SK-N-SH (cell line): ENCODE results near the gene SLC11A1. TPM values are rescaled to one million over a fixed set of nuclear protein-coding genes. Genes with fewer than 3 reads are reported as not detected.
A peak's percentile ranks its signal among the peaks of the same experiment; 100 is the strongest.

Experiments used
- CTCF ChIA-PET: fragments of 300-600, 350-600 bp; formaldehyde crosslinking; extraction: SDS; loops from one replicate; lab custom pipeline; 2021; lab: Yijun Ruan, JAX
- POLR2A ChIA-PET: fragments of 350-600 bp; sonication (Branson Sonifier 250); formaldehyde crosslinking; extraction: SDS; loops from one replicate; lab custom pipeline; 2020; ENCODE audit warnings: antibody characterized with exemption, inconsistent platforms; lab: Yijun Ruan, JAX
- DNase-seq: peaks from one replicate; pipeline ENCODE4 v3.0.0; 2012
- H2AFZ ChIP-seq: fragments of 200-600 bp; sonication (generic); 2 replicates; pipeline ENCODE4 v1.8.1; 2016; ENCODE audit warnings: antibody characterized with exemption, mild to moderate bottlenecking, low read depth
- H3F3A ChIP-seq: fragments of 200-600 bp; sonication (generic); replicated peaks from 2 replicates; pipeline ENCODE3; 2016; ENCODE audit warnings: antibody characterized with exemption, mild to moderate bottlenecking; ENCODE audit not compliant: insufficient read depth
- H3K27ac ChIP-seq, 2 experiments: fragments of 200-500 bp in 1 of 2; fragments of 200-600 bp in 1 of 2; sonication (Bioruptor generic) in 1 of 2; sonication (generic), shearing (Covaris generic) in 1 of 2; 2 replicates each; pipeline versions ENCODE4 v1.5.1 to v1.6.1; 2014 to 2016; ENCODE audit warnings: low read depth in 2 of 2, inconsistent platforms in 1 of 2, low read length in 1 of 2, mild to moderate bottlenecking in 1 of 2, mixed read lengths in 1 of 2
- H3K27me3 ChIP-seq: fragments of 200-600 bp; sonication (generic), shearing (Covaris generic); 2 replicates; pipeline ENCODE4 v1.6.1; 2016; ENCODE audit warnings: mixed run types; ENCODE audit not compliant: insufficient read depth
- H3K36me3 ChIP-seq, 2 experiments: fragments of 200-500 bp in 1 of 2; fragments of 200-600 bp in 1 of 2; sonication (Bioruptor generic) in 1 of 2; sonication (generic) in 1 of 2; replicated peaks in 1 of 2; 2 replicates each; pipeline versions ENCODE3 to v1.5.1; 2014 to 2016; ENCODE audit warnings: low read length in 1 of 2, mild to moderate bottlenecking in 1 of 2; ENCODE audit not compliant: insufficient read depth in 2 of 2, control insufficient read depth in 1 of 2
- H3K4me1 ChIP-seq, 2 experiments: fragments of 200-500 bp in 1 of 2; fragments of 200-600 bp in 1 of 2; sonication (Bioruptor generic) in 1 of 2; sonication (generic), shearing (Covaris generic) in 1 of 2; 2 replicates each; pipeline versions ENCODE4 v1.5.1 to v1.6.1; 2014 to 2016; ENCODE audit warnings: low read depth in 1 of 2, low read length in 1 of 2, mixed run types in 1 of 2; ENCODE audit not compliant: insufficient read depth in 2 of 2, control insufficient read depth in 1 of 2
- H3K4me2 ChIP-seq: fragments of 200-600 bp; sonication (generic), shearing (Covaris generic); 2 replicates; pipeline ENCODE4 v1.6.1; 2017; ENCODE audit warnings: mixed run types
- H3K4me3 ChIP-seq, 2 experiments: fragments of 200-500 bp in 1 of 2; fragments of 200-600 bp in 1 of 2; sonication (Bioruptor generic) in 1 of 2; sonication (generic), shearing (Covaris generic) in 1 of 2; 2 replicates each; pipeline versions ENCODE4 v1.5.1 to v1.8.1; 2014 to 2016; ENCODE audit warnings: low read depth in 2 of 2, inconsistent platforms in 1 of 2, low read length in 1 of 2, mild to moderate bottlenecking in 1 of 2, mixed read lengths in 1 of 2, moderate library complexity in 1 of 2
- H3K79me2 ChIP-seq: fragments of 200-600 bp; sonication (generic); 2 replicates; pipeline ENCODE4 v1.8.1; 2017; ENCODE audit warnings: mild to moderate bottlenecking; ENCODE audit not compliant: insufficient read depth
- H3K9ac ChIP-seq: fragments of 200-600 bp; sonication (generic); 2 replicates; pipeline ENCODE4 v1.6.1; 2017; ENCODE audit warnings: mixed run types
- H3K9me2 ChIP-seq: fragments of 200-600 bp; sonication (generic); 2 replicates; pipeline ENCODE4 v1.6.1; 2017; ENCODE audit warnings: mixed run types
- H3K9me3 ChIP-seq: fragments of 200-600 bp; sonication (generic); 2 replicates; pipeline ENCODE4 v1.6.1; 2017; ENCODE audit warnings: mixed run types, mild to moderate bottlenecking, moderate library complexity
- H4K20me1 ChIP-seq: fragments of 200-600 bp; sonication (generic); 2 replicates; pipeline ENCODE4 v1.6.1; 2017; ENCODE audit warnings: mild to moderate bottlenecking, mixed run types; ENCODE audit not compliant: insufficient read depth
- FOSL2 ChIP-seq: IDR thresholded peaks from 2 replicates; pipeline ENCODE4 v1.4.0; 2012; ENCODE audit warnings: low read depth, mild to moderate bottlenecking, moderate library complexity, borderline replicate concordance
- FOXM1 ChIP-seq: IDR thresholded peaks from 2 replicates; pipeline ENCODE4 v1.4.0; 2012; ENCODE audit warnings: low read depth, mild to moderate bottlenecking
- GATA2 ChIP-seq: sonication (generic); formaldehyde crosslinking; IDR thresholded peaks from 2 replicates; pipeline ENCODE4 v1.5.0; 2020; ENCODE audit warnings: mild to moderate bottlenecking, missing genetic modification reagents
- JUND ChIP-seq: IDR thresholded peaks from 2 replicates; pipeline ENCODE4 v1.4.0; 2012
- NRF1 ChIP-seq: IDR thresholded peaks from 2 replicates; pipeline ENCODE4 v1.6.1; 2012; ENCODE audit warnings: low read depth, mild to moderate bottlenecking, low read length
- POLR2AphosphoS5 ChIP-seq: IDR thresholded peaks from 2 replicates; pipeline ENCODE4 v1.6.1; 2012; ENCODE audit warnings: low read depth, low read length
- RFX5 ChIP-seq: IDR thresholded peaks from 2 replicates; pipeline ENCODE4 v1.6.1; 2012; ENCODE audit warnings: mild to moderate bottlenecking, improper control_type of control experiment, low read length
- RXRA ChIP-seq: IDR thresholded peaks from 2 replicates; pipeline ENCODE4 v1.4.0; 2012; ENCODE audit warnings: low read depth, mild to moderate bottlenecking, borderline replicate concordance
- SIN3A ChIP-seq: IDR thresholded peaks from 2 replicates; pipeline ENCODE4 v1.6.1; 2012; ENCODE audit warnings: low read depth, mild to moderate bottlenecking, low read length, moderate library complexity, borderline replicate concordance
- SMC3 ChIP-seq: IDR thresholded peaks from 2 replicates; pipeline ENCODE4 v1.6.1; 2012; ENCODE audit warnings: low read depth, low read length, improper control_type of control experiment
- TAF1 ChIP-seq: IDR thresholded peaks from 2 replicates; pipeline ENCODE4 v1.6.1; 2012; ENCODE audit warnings: low read depth, mild to moderate bottlenecking, low read length, moderate library complexity, borderline replicate concordance
- YY1 ChIP-seq: IDR thresholded peaks from 2 replicates; pipeline ENCODE4 v1.4.0; 2012; ENCODE audit warnings: low read depth, mild to moderate bottlenecking
- WGBS: methylation state at CpG from one replicate; pipeline ENCODE4 v1.1.6; 2017; ENCODE audit warnings: low lambda C conversion rate; 5-methylcytosine and 5-hydroxymethylcytosine counted together
- polyA plus RNA-seq, 3 experiments: library from polyadenylated mRNA; depleted of rRNA; stranded (reverse); fragments of >200 nt; gene quantifications; 2 replicates each; pipeline ENCODE4 v1.2.3, GENCODE V29; 2012
- TF ChIP-seq, protein P1 (sequence below): IDR thresholded peaks from 2 replicates; pipeline ENCODE4 v1.4.0; 2012; ENCODE audit warnings: low read depth
- TF ChIP-seq, protein P2 (sequence below): fragments of 200-600 bp; sonication (generic); IDR thresholded peaks from 2 replicates; pipeline ENCODE4 v1.6.1; 2017; ENCODE audit warnings: antibody characterized with exemption, mild to moderate bottlenecking, moderate library complexity
- TF ChIP-seq, protein P3 (sequence below): fragments of 150-350 bp; IDR thresholded peaks from 2 replicates; pipeline ENCODE4 v1.6.1; 2016; ENCODE audit warnings: mild to moderate bottlenecking, low read depth, low read length
- TF ChIP-seq, protein P4 (sequence below): IDR thresholded peaks from 2 replicates; pipeline ENCODE4 v1.4.0; 2012; ENCODE audit warnings: low read depth, borderline replicate concordance

SLC11A1 gene
- polyA plus RNA-seq, 1 of the 3 experiments (the other 2 are of a cell fraction): 0.26 TPM

DNA sequence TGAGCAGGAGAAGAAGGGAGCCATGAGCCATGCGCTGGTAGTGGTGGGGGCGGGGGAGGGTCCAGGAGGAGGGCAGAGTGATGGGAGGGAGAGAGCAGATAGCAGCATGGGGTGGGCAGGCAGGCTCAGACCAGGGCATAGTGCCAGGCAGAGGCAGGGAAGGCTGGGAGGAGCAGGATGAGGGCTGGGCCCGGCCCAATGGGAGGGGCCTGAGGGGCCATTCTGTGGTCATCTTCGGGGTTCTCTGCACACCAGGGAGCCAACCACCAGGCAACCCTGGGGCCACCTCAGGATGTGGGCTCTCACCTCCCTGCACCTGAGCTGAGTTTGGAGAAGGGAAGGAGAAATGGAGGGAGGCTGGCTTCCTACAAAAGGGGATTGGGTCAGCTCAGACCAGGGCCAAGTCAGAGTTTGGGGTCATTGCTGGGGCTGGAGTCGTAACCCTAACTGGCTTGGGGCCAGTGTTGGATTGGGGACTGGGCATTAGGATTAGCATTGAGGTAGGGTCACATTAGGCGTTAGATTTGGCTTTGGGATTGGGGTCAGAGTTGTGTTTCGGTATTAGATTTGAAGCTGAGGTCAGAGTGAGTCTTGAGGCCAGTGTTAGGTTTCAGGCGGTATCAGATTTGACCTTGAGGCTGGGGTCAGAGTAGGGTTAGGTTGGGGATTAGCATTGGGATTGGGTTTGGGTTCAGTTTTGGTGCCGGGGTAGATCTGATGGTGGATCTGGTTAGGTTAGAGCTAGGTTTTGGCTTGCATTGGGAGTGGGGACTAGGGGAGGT lies 48.0 kb downstream of the SLC11A1 start:
- H3K9ac ChIP-seq: no peak overlapping the region
- H4K20me1 ChIP-seq: no peaks in the 10 kb centered on the region
- no peaks in the 10 kb centered on the region for H3K9me3 ChIP-seq
- H3K36me3 ChIP-seq: no peaks in the 10 kb centered on the region
- H3K9me2 ChIP-seq: no peaks in the 10 kb centered on the region
- H3K4me1 ChIP-seq: no peaks in the 10 kb centered on the region; a peak in 1 of 4 replicates
- ChIA-PET POLR2A (no interaction called here), CTCF (interaction anchor here (2.0 kb wide), 1 partner anchor 36 kb away, joined by 8 read pairs; no protein-coding TSS in a partner anchor)
- no peak overlapping the region for H3K4me2 ChIP-seq
- H3K79me2 ChIP-seq: no peaks in the 10 kb centered on the region
- WGBS: 50% methylated on average over 9 of the region's 9 CpGs
- DNase-seq: peak; percentile 50
- TF ChIP-seq, protein P1, sequence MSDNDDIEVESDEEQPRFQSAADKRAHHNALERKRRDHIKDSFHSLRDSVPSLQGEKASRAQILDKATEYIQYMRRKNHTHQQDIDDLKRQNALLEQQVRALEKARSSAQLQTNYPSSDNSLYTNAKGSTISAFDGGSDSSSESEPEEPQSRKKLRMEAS: no peak
- TF ChIP-seq, protein P2, sequence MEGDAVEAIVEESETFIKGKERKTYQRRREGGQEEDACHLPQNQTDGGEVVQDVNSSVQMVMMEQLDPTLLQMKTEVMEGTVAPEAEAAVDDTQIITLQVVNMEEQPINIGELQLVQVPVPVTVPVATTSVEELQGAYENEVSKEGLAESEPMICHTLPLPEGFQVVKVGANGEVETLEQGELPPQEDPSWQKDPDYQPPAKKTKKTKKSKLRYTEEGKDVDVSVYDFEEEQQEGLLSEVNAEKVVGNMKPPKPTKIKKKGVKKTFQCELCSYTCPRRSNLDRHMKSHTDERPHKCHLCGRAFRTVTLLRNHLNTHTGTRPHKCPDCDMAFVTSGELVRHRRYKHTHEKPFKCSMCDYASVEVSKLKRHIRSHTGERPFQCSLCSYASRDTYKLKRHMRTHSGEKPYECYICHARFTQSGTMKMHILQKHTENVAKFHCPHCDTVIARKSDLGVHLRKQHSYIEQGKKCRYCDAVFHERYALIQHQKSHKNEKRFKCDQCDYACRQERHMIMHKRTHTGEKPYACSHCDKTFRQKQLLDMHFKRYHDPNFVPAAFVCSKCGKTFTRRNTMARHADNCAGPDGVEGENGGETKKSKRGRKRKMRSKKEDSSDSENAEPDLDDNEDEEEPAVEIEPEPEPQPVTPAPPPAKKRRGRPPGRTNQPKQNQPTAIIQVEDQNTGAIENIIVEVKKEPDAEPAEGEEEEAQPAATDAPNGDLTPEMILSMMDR: no peak
- TF ChIP-seq, protein P3, sequence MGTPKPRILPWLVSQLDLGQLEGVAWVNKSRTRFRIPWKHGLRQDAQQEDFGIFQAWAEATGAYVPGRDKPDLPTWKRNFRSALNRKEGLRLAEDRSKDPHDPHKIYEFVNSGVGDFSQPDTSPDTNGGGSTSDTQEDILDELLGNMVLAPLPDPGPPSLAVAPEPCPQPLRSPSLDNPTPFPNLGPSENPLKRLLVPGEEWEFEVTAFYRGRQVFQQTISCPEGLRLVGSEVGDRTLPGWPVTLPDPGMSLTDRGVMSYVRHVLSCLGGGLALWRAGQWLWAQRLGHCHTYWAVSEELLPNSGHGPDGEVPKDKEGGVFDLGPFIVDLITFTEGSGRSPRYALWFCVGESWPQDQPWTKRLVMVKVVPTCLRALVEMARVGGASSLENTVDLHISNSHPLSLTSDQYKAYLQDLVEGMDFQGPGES: no peak
- TF ChIP-seq FOSL2: no peak
- no peak for TF ChIP-seq FOXM1
- TF ChIP-seq YY1: no peak
- no peak for TF ChIP-seq RFX5
- TF ChIP-seq NRF1: no peak
- no peak for TF ChIP-seq RXRA
- TF ChIP-seq POLR2AphosphoS5: no peak
- no peak for TF ChIP-seq GATA2 (CRISPR knock-in tag)
- TF ChIP-seq, protein P4, sequence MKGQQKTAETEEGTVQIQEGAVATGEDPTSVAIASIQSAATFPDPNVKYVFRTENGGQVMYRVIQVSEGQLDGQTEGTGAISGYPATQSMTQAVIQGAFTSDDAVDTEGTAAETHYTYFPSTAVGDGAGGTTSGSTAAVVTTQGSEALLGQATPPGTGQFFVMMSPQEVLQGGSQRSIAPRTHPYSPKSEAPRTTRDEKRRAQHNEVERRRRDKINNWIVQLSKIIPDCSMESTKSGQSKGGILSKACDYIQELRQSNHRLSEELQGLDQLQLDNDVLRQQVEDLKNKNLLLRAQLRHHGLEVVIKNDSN: no peak
- H3K27ac ChIP-seq: no peak overlapping the region
- no peak overlapping the region for H3K4me3 ChIP-seq
- H3F3A ChIP-seq: no peaks in the 10 kb centered on the region
- no peak overlapping the region for H2AFZ ChIP-seq
- no peaks in the 10 kb centered on the region; the same call in 1 of the 2 replicates for H3K27me3 ChIP-seq

DNA sequence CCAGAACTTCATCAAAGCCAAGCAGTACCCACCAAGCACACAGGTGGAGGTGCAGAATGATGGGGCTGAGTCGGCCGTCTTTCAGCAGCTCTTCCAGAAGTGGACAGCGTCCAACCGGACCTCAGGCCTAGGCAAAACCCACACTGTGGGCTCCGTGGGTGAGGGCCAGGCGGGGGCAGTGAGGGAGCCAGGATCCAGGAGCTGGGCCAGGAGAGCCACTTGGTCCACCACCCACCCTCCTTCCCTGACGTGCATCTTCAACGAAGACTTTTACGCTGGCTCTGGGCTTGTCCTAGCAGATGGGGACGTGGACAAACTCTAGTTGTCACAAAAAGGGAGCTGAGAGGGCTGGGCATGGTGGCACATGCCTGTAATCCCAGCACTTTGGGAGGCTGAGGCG lies 48.6 kb downstream of the SLC11A1 start:
- H3K9me3 ChIP-seq: no peaks in the 10 kb centered on the region
- H3K27me3 ChIP-seq: no peaks in the 10 kb centered on the region; the same call in 1 of the 2 replicates
- H3K9me2 ChIP-seq: no peaks in the 10 kb centered on the region
- H2AFZ ChIP-seq: no peak overlapping the region
- CTCF ChIA-PET: interaction anchor here (0.6 to 2.0 kb wide), 2 partner anchors 9 to 36 kb away, joined by 3 to 8 read pairs; no protein-coding TSS in a partner anchor
- H4K20me1 ChIP-seq: no peaks in the 10 kb centered on the region
- no peak overlapping the region for H3K9ac ChIP-seq
- TF ChIP-seq, protein P4: no peak
- no peak for TF ChIP-seq YY1
- TF ChIP-seq SMC3: no peak
- no peak for TF ChIP-seq SIN3A
- TF ChIP-seq TAF1: no peak
- no peak for TF ChIP-seq POLR2AphosphoS5
- no peak for TF ChIP-seq JUND
- no peak overlapping the region for H3K4me2 ChIP-seq
- no peak overlapping the region for H3K4me3 ChIP-seq
- H3K27ac ChIP-seq: no peak overlapping the region
- WGBS: 76% methylated on average over 9 of the region's 11 CpGs
- no peaks in the 10 kb centered on the region; a peak in 1 of 4 replicates for H3K4me1 ChIP-seq
- H3K36me3 ChIP-seq: no peaks in the 10 kb centered on the region
- POLR2A ChIA-PET: no interaction called here
- H3K79me2 ChIP-seq: no peaks in the 10 kb centered on the region
- no peaks in the 10 kb centered on the region for H3F3A ChIP-seq
- no peak for DNase-seq
